GM23338 (cell line): ENCODE data around the gene SPRY1. TPM values are rescaled to one million over a fixed set of nuclear protein-coding genes. Genes with fewer than 3 reads are reported as not detected.

ENCODE experiments used
- ATAC-seq: fragments of 200-7000 bp; cut with Tn5 transposase; 3 replicates; pipeline ENCODE4 v1.9.1; 2020
- DNase-seq: peaks from one replicate; pipeline ENCODE4 v3.0.0-alpha.2; 2015; ENCODE audit warnings: low spot score
- H2AFZ ChIP-seq: fragments of 200-600 bp; sonication (generic); 2 replicates; pipeline ENCODE4 v1.8.0; 2016; ENCODE audit warnings: antibody characterized with exemption, mild to moderate bottlenecking, moderate library complexity
- H3F3A ChIP-seq: fragments of 200-600 bp; sonication (generic); replicated peaks from 2 replicates; pipeline ENCODE4 v1.8.0; 2017; ENCODE audit warnings: antibody characterized with exemption, mixed run types, low read depth
- H3K27ac ChIP-seq: fragments of 200-600 bp; sonication (generic); 2 replicates; pipeline ENCODE4 v1.6.1; 2016; ENCODE audit warnings: low read depth
- H3K27me3 ChIP-seq: fragments of 200-600 bp; sonication (generic); 2 replicates; pipeline ENCODE4 v1.8.0; 2016; ENCODE audit warnings: mild to moderate bottlenecking, mixed run types, moderate library complexity; ENCODE audit not compliant: insufficient read depth
- H3K36me3 ChIP-seq: fragments of 200-600 bp; sonication (generic); 2 replicates; pipeline ENCODE4 v1.8.0; 2016; ENCODE audit warnings: mild to moderate bottlenecking; ENCODE audit not compliant: insufficient read depth
- H3K4me1 ChIP-seq: fragments of 200-600 bp; sonication (generic); 2 replicates; pipeline ENCODE4 v1.8.0; 2016; ENCODE audit warnings: mild to moderate bottlenecking, moderate library complexity; ENCODE audit not compliant: insufficient read depth
- H3K4me2 ChIP-seq: fragments of 200-600 bp; sonication (generic); 2 replicates; pipeline ENCODE4 v1.7.1; 2017; ENCODE audit warnings: mixed run types
- H3K4me3 ChIP-seq: fragments of 200-600 bp; sonication (generic); 2 replicates; pipeline ENCODE4 v1.6.1; 2016; ENCODE audit warnings: mixed run types
- H3K79me2 ChIP-seq: fragments of 200-600 bp; sonication (generic); replicated peaks from 2 replicates; pipeline ENCODE4 v1.8.0; 2017; ENCODE audit warnings: mild to moderate bottlenecking; ENCODE audit not compliant: insufficient read depth
- H3K9me2 ChIP-seq: fragments of 200-600 bp; sonication (generic); 2 replicates; pipeline ENCODE4 v1.8.0; 2017; ENCODE audit not compliant: insufficient read depth
- H4K20me1 ChIP-seq: fragments of 200-600 bp; sonication (generic); replicated peaks from 2 replicates; pipeline ENCODE4 v1.8.0; 2017; ENCODE audit warnings: mild to moderate bottlenecking; ENCODE audit not compliant: insufficient read depth
- H3K27ac Mint-ChIP-seq: 2 replicates; pipeline ENCODE4 v1.8.0; 2020; ENCODE audit warnings: inconsistent platforms, mild to moderate bottlenecking, moderate library complexity, mixed read lengths
- H3K27me3 Mint-ChIP-seq: 3 replicates; pipeline ENCODE4 v1.8.0; 2022; ENCODE audit warnings: low read depth, mild to moderate bottlenecking, moderate library complexity, mixed read lengths, inconsistent platforms; ENCODE audit not compliant: insufficient read depth, poor library complexity
- H3K36me3 Mint-ChIP-seq: 3 replicates; pipeline ENCODE4 v1.8.0; 2021; ENCODE audit warnings: low read depth, mild to moderate bottlenecking, inconsistent platforms, moderate library complexity, mixed read lengths
- H3K4me1 Mint-ChIP-seq: 3 replicates; pipeline ENCODE4 v1.8.0; 2020; ENCODE audit warnings: mild to moderate bottlenecking, inconsistent platforms, mixed read lengths
- H3K4me3 Mint-ChIP-seq: 3 replicates; pipeline ENCODE4 v1.8.0; 2021; ENCODE audit warnings: moderate library complexity, mild to moderate bottlenecking, inconsistent platforms, mixed read lengths
- H3K9me3 Mint-ChIP-seq: 3 replicates; pipeline ENCODE4 v1.8.0; 2020; ENCODE audit warnings: moderate library complexity, mild to moderate bottlenecking, inconsistent platforms, mixed read lengths
- CREB1 ChIP-seq: fragments of 250-450 bp; sonication (Bioruptor Pico); IDR thresholded peaks from 2 replicates; pipeline ENCODE4 v1.5.0; 2020; ENCODE audit warnings: low read depth, mild to moderate bottlenecking, moderate library complexity
- CTCF ChIP-seq, 2 experiments: fragments of 200-600 bp in 1 of 2; sonication (generic) in 1 of 2; conservative IDR thresholded peaks; 2 replicates each; pipeline versions ENCODE4 v1.5.1 to v1.6.1; 2016 to 2017; ENCODE audit warnings: antibody characterized with exemption in 2 of 2, low read depth in 2 of 2, mild to moderate bottlenecking in 2 of 2, moderate library complexity in 1 of 2
- ETS1 ChIP-seq: IDR thresholded peaks from 2 replicates; pipeline ENCODE4 v1.6.1; 2016; ENCODE audit warnings: antibody characterized with exemption
- EZH2 ChIP-seq: fragments of 200-600 bp; sonication (generic); IDR thresholded peaks from one replicate; pipeline ENCODE4 v1.8.0; 2017; ENCODE audit warnings: antibody characterized with exemption, mild to moderate bottlenecking, low read depth; ENCODE audit not compliant: unreplicated experiment
- EZH2phosphoT487 ChIP-seq: fragments of 200-600 bp; sonication (generic); IDR thresholded peaks from one replicate; pipeline ENCODE4 v1.8.1; 2018; ENCODE audit warnings: antibody characterized with exemption; ENCODE audit not compliant: unreplicated experiment
- JUNB ChIP-seq: IDR thresholded peaks from one replicate; pipeline ENCODE4 v1.6.1; 2016; ENCODE audit warnings: antibody characterized with exemption; ENCODE audit not compliant: unreplicated experiment
- NANOG ChIP-seq: IDR thresholded peaks from 2 replicates; pipeline ENCODE4 v1.6.1; 2016; ENCODE audit warnings: antibody characterized with exemption, borderline replicate concordance
- POLR2AphosphoS5 ChIP-seq: IDR thresholded peaks from 2 replicates; pipeline ENCODE4 v1.6.1; 2016; ENCODE audit warnings: antibody characterized with exemption, low read depth
- REST ChIP-seq: IDR thresholded peaks from one replicate; pipeline ENCODE4 v1.6.1; 2018; ENCODE audit warnings: antibody characterized with exemption; ENCODE audit not compliant: unreplicated experiment
- STAT1 ChIP-seq: IDR thresholded peaks from one replicate; pipeline ENCODE4 v1.6.1; 2016; ENCODE audit warnings: antibody characterized with exemption; ENCODE audit not compliant: unreplicated experiment
- ZNF114 ChIP-seq: fragments of 250-450 bp; sonication (Bioruptor Pico); IDR thresholded peaks from 2 replicates; pipeline ENCODE4 v1.5.0; 2020; ENCODE audit warnings: mild to moderate bottlenecking, moderate library complexity
- ZNF331 ChIP-seq: fragments of 250-450 bp; sonication (Bioruptor Pico); IDR thresholded peaks from 2 replicates; pipeline ENCODE4 v1.5.0; 2020; ENCODE audit warnings: low read depth, mild to moderate bottlenecking, moderate library complexity
- ZNF462 ChIP-seq: fragments of 250-450 bp; sonication (Bioruptor Pico); IDR thresholded peaks from 2 replicates; pipeline ENCODE4 v1.5.0; 2020; ENCODE audit warnings: mild to moderate bottlenecking, moderate library complexity
- polyA plus RNA-seq: library from polyadenylated mRNA; unstranded; fragments of >200 nt; fragmentation: Nextera tagmentation; extraction: Ambion mirVana; gene quantifications from 2 replicates; pipeline ENCODE4 v1.2.1, GENCODE V29; 2016
- total RNA-seq: library from RNA; depleted of rRNA; stranded (reverse); fragments of >200 nt; shearing (Covaris generic); gene quantifications from 2 replicates; pipeline ENCODE4 v1.2.3, GENCODE V29; 2014

SPRY1 gene
- total and polyA plus RNA-seq, 2 experiments from 2014 or later, result 62.8 to 103 TPM

GRCh38 chr4:123404533-123404932 lies 7.9 kb downstream of the SPRY1 start:
- Histone ChIP-seq H3K36me3 (peaks cover 21% of the 10 kb centered on the region), H3K27me3 (no peaks in the 10 kb centered on the region), H3F3A (no peaks in the 10 kb centered on the region), H4K20me1 (peaks cover 28% of the 10 kb centered on the region), H3K9me2 (no peaks in the 10 kb centered on the region), H3K4me3 (no peak overlapping the region), H2AFZ (no peak overlapping the region), H3K4me2 (no peak overlapping the region), H3K79me2 (peaks cover 74% of the 10 kb centered on the region), H3K4me1 (peaks cover 55% of the 10 kb centered on the region), H3K27ac (no peak overlapping the region)
- H3K27ac Mint-ChIP-seq, result no peak overlapping the region
- H3K4me3 Mint-ChIP-seq, result no peak overlapping the region
- TF ChIP-seq POLR2AphosphoS5 (no peak), STAT1 (no peak), ZNF331 (CRISPR knock-in tag) (no peak), EZH2phosphoT487 (no peak), ETS1 (no peak), EZH2 (no peak), REST (no peak), JUNB (no peak), CREB1 (no peak), ZNF114 (no peak), CTCF (conservative IDR thresholded peaks at IDR 0.05; ENCODE audit: low read depth in 2 of 2) (no peak), NANOG (no peak), ZNF462 (CRISPR knock-in tag) (no peak)
- H3K9me3 Mint-ChIP-seq, result no peaks in the 10 kb centered on the region
- H3K27me3 Mint-ChIP-seq, result peaks cover 5% of the 10 kb centered on the region
- H3K36me3 Mint-ChIP-seq, result peaks cover 43% of the 10 kb centered on the region
- no peak for DNase-seq
- ATAC-seq, result no peak
- H3K4me1 Mint-ChIP-seq, result peaks cover 43% of the 10 kb centered on the region
